Panc1 (cell line): ENCODE data around the gene OR52B6. TPM values are rescaled to one million over a fixed set of nuclear protein-coding genes. Genes with fewer than 3 reads are reported as not detected.

Experiments
- ATAC-seq: fragments of 200-7000 bp; cut with Tn5 transposase; 2 replicates; pipeline ENCODE4 v1.9.1; 2020; ENCODE audit warnings: mild to moderate bottlenecking, moderate library complexity
- BruUV-seq: library from RNA; stranded (reverse); fragments of 400-500 nt; replicated peaks from 2 replicates; lab custom pipeline; 2021; lab: Mats Ljungman, UMichigan
- CTCF ChIA-PET: fragments of 300-600 bp; sonication (Branson Sonifier 250); formaldehyde crosslinking; loops from one replicate; lab custom pipeline; 2022; ENCODE audit warnings: antibody characterized with exemption; lab: Charles Lee
- POLR2A ChIA-PET: fragments of 300-600 bp; sonication (Branson Sonifier 250); formaldehyde crosslinking; loops from one replicate; lab custom pipeline; 2022; ENCODE audit warnings: antibody characterized with exemption; lab: Charles Lee
- DNase-seq: peaks from one replicate; pipeline ENCODE4 v3.0.0-alpha.2; 2010; ENCODE audit warnings: low read depth, low spot score
- H3K27ac ChIP-seq: 2 replicates; pipeline ENCODE4 v1.5.1; 2011; ENCODE audit warnings: mild to moderate bottlenecking, low read length, inconsistent platforms
- H3K27me3 ChIP-seq: fragments of 200-500 bp; sonication (Bioruptor generic); 2 replicates; pipeline ENCODE4 v1.6.0; 2014; ENCODE audit warnings: low read length, inconsistent platforms; ENCODE audit not compliant: control insufficient read depth, insufficient read depth
- H3K36me3 ChIP-seq: fragments of 200-500 bp; sonication (Bioruptor generic); 2 replicates; pipeline ENCODE4 v1.5.1; 2014; ENCODE audit warnings: inconsistent platforms, mild to moderate bottlenecking, low read length, moderate library complexity; ENCODE audit not compliant: control insufficient read depth, insufficient read depth
- H3K4me1 ChIP-seq: 2 replicates; pipeline ENCODE4 v1.5.1; 2011; ENCODE audit warnings: inconsistent platforms, mild to moderate bottlenecking, low read length, moderate library complexity; ENCODE audit not compliant: control insufficient read depth, insufficient read depth
- H3K4me3 ChIP-seq, 2 experiments: 2 replicates each; pipeline ENCODE4 v1.5.1; 2011 to 2012; ENCODE audit warnings: low read depth in 2 of 2, low read length in 2 of 2, mild to moderate bottlenecking in 2 of 2, inconsistent platforms in 1 of 2, moderate library complexity in 1 of 2
- H3K9me3 ChIP-seq: fragments of 200-500 bp; sonication (Bioruptor generic); 2 replicates; pipeline ENCODE4 v1.5.1; 2014; ENCODE audit warnings: low read depth, mild to moderate bottlenecking, inconsistent platforms, low read length, moderate library complexity; ENCODE audit not compliant: control insufficient read depth, insufficient read depth
- CTCF ChIP-seq: fragments of 450-650 bp; IDR thresholded peaks from 2 replicates; pipeline ENCODE4 v1.5.1; 2017; ENCODE audit warnings: mild to moderate bottlenecking
- POLR2AphosphoS5 ChIP-seq: IDR thresholded peaks from 2 replicates; pipeline ENCODE4 v1.6.1; 2012; ENCODE audit warnings: mild to moderate bottlenecking, low read depth, low read length, moderate library complexity
- SIN3A ChIP-seq: IDR thresholded peaks from 2 replicates; pipeline ENCODE4 v1.6.1; 2012; ENCODE audit warnings: low read depth, mild to moderate bottlenecking, low read length, moderate library complexity, borderline replicate concordance; ENCODE audit not compliant: insufficient read depth
- TCF7L2 ChIP-seq: IDR thresholded peaks from 2 replicates; pipeline ENCODE4 v1.6.1; 2011; ENCODE audit warnings: mild to moderate bottlenecking, low read depth, low read length, inconsistent platforms
- in situ Hi-C: cut with HindIII; loops from 2 replicates; pipeline ENCODE4 v1.10.0; 2016; ENCODE audit warnings: low sequenced_read_pairs, low pct_unique_long_range_greater_than_20kb
- intact Hi-C: fragments of 100-400 bp; cut with micrococcal nuclease; formaldehyde crosslinking; loops from one replicate; pipeline ENCODE4 v1.10.0; 2022; ENCODE audit not compliant: unreplicated experiment
- total RNA-seq: library from RNA; stranded (reverse); gene quantifications from one replicate; pipeline ENCODE4 v1.2.1, GENCODE V29; 2021; ENCODE audit not compliant: unreplicated experiment
- TF ChIP-seq, protein P1 (sequence below), 2 experiments: IDR thresholded peaks; 2 replicates each; pipeline ENCODE4 v1.6.1; 2011 to 2012; ENCODE audit warnings: low read depth in 2 of 2, control low read depth in 1 of 2, low read length in 1 of 2, mild to moderate bottlenecking in 1 of 2, moderate library complexity in 1 of 2; ENCODE audit not compliant: insufficient read depth in 1 of 2

OR52B6 gene
- total RNA-seq, 1 experiment from 2014 or later = not detected

DNA sequence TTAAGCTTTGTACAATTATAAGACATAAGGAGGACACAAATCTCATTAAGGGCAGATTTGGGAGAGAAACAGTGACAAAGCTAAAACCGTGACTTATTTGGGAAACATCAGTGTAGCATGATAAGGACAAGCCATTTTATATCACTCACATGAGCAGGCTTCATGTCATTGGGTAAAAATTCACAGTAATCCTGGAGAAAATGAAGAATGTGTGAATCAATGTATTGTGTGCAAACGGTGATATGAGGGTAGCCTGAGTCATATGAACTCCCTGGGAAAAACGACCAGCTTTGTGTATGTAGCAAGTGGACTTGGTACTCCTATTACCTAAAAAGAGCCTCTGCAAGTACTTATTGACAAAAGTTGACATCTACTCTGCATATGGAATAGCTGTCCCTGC lies 38.1 kb downstream of the OR52B6 start:
- BruUV-seq = no TSS peak
- intact Hi-C loops (no loop called here), in situ Hi-C loops (no loop called here)
- CTCF ChIA-PET = no interaction called here
- no peak for DNase-seq
- Histone ChIP-seq H3K4me1 (peaks cover 11% of the 10 kb centered on the region), H3K4me3 (no peak overlapping the region), H3K27ac (no peak overlapping the region), H3K27me3 (no peaks in the 10 kb centered on the region), H3K9me3 (no peaks in the 10 kb centered on the region), H3K36me3 (no peaks in the 10 kb centered on the region)
- no peak for TF ChIP-seq TCF7L2
- no peak for TF ChIP-seq SIN3A
- TF ChIP-seq POLR2AphosphoS5 = no peak
- no peak for TF ChIP-seq CTCF
- TF ChIP-seq, protein P1, sequence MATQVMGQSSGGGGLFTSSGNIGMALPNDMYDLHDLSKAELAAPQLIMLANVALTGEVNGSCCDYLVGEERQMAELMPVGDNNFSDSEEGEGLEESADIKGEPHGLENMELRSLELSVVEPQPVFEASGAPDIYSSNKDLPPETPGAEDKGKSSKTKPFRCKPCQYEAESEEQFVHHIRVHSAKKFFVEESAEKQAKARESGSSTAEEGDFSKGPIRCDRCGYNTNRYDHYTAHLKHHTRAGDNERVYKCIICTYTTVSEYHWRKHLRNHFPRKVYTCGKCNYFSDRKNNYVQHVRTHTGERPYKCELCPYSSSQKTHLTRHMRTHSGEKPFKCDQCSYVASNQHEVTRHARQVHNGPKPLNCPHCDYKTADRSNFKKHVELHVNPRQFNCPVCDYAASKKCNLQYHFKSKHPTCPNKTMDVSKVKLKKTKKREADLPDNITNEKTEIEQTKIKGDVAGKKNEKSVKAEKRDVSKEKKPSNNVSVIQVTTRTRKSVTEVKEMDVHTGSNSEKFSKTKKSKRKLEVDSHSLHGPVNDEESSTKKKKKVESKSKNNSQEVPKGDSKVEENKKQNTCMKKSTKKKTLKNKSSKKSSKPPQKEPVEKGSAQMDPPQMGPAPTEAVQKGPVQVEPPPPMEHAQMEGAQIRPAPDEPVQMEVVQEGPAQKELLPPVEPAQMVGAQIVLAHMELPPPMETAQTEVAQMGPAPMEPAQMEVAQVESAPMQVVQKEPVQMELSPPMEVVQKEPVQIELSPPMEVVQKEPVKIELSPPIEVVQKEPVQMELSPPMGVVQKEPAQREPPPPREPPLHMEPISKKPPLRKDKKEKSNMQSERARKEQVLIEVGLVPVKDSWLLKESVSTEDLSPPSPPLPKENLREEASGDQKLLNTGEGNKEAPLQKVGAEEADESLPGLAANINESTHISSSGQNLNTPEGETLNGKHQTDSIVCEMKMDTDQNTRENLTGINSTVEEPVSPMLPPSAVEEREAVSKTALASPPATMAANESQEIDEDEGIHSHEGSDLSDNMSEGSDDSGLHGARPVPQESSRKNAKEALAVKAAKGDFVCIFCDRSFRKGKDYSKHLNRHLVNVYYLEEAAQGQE (IDR thresholded peaks at IDR 0.05; ENCODE audit: insufficient read depth in 1 of 2, low read depth in 2 of 2, low read length in 1 of 2) = no peak
- ATAC-seq = no peak
- POLR2A ChIA-PET = no interaction called here

DNA sequence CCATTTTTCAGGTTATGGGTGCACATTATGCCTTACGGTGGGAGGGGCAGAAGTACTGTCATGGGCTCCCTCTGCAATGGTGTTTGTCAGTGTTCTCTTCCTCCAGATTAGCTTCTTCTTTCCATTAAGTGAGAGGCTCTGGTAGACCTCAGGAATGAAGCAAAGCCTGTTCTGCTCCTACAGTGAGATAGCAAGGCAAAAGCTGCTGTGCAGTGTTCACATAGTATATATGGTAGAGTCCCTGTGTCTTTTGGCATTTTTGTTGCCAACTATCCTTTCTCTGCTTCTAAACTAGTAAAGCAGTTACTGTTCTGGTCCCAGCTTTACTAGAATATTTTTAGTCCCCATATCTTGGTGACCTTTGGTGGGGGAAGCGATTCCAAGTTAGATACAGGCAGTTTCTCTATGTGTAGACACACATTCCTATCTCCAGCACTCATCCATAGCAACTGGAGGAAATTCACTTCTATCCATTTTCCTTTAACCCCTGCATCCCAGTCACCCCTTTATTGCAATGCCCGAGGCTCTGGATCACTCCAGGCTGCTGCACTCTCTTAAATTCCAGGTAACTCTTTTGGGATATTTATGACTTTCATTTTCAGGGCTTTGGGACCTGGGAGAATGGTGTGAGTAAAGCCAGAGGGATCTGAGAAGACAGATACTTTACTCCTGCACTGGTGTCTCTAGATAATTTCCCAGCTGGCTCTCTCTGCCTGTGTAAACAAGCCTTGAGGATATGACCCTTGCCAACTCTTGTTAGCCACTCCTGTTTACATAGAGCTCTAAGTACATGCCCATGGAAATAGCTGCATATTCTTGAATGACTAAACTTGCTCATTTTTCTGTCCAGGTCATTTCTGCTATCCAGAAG lies 40.2 kb downstream of the OR52B6 start:
- Histone ChIP-seq H3K27me3 (no peaks in the 10 kb centered on the region), H3K36me3 (no peaks in the 10 kb centered on the region), H3K4me1 (peaks cover 16% of the 10 kb centered on the region), H3K9me3 (no peaks in the 10 kb centered on the region), H3K27ac (peak overlapping the region; percentile 67; the same call in 1 of the 2 replicates), H3K4me3 (peak overlapping the region in 1 of 2 experiments; percentile 34; a peak in 2 of 4 replicates)
- BruUV-seq = no TSS peak
- ChIA-PET CTCF (no interaction called here), POLR2A (no interaction called here)
- in situ Hi-C loops = no loop called here
- ATAC-seq (peak; percentile 78), DNase-seq (peak; percentile 76)
- intact Hi-C loops = no loop called here
- no peak for TF ChIP-seq SIN3A
- TF ChIP-seq TCF7L2 = 0 out of 2 replicates have a peak, but pooled peaks have one; percentile 35
- TF ChIP-seq CTCF = no peak
- no peak for TF ChIP-seq POLR2AphosphoS5
- TF ChIP-seq, protein P1 (IDR thresholded peaks at IDR 0.05; ENCODE audit: insufficient read depth in 1 of 2, low read depth in 2 of 2, low read length in 1 of 2) = no peak
